HG03460 (cell line): ENCODE measurements around the gene LCT.

Experiments used
- ATAC-seq: cut with Tn5 transposase; IDR thresholded peaks from one replicate; pipeline ENCODE4 v1.9.1; 2021; ENCODE audit not compliant: unreplicated experiment

The LCT gene

DNA sequence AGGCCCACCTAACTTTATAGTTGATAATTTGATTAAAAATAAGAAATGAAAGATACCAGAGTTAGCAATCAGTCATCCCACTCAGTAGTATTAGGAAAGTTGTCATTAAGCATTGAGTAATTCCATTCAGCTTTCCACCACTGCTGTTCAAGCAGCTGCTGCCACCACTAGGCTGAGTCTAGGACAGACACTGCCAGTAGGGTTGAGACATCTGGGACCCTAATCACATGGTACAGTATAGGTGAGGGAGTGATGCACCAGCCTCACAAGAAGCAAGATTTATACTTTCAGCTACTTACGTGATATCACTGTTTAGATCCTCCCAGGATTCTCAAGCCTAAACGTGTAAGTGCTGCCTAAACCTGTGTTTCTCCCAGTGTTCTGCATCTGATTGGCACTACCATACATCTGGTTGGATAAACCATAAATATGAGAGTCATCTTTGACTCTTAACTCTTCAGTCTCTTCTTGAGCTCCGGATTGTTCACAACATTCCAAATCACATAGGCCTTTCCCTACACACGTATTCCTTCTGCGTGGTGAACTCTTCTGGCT is 92.1 kb downstream of the LCT start:
- no peak for ATAC-seq

DNA sequence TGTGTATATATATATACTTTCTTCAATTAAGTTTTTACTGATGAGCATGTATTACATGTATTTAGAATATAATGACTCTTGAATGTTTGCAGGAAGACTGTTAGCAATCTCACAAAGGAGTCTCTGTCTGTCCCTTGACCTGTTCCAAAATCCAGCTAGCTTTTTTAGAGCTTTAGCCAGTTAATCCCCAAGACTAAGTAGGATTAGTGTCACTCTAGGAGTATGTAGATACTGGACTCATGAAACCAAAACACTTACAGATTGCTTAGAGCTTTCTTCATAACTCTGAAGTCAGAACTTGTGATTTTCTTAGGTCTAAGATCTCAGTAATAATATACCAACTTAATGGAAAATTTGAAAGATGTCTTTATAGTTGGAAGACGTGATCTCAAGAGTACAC is 93.1 kb downstream of the LCT start:
- ATAC-seq: no peak

DNA sequence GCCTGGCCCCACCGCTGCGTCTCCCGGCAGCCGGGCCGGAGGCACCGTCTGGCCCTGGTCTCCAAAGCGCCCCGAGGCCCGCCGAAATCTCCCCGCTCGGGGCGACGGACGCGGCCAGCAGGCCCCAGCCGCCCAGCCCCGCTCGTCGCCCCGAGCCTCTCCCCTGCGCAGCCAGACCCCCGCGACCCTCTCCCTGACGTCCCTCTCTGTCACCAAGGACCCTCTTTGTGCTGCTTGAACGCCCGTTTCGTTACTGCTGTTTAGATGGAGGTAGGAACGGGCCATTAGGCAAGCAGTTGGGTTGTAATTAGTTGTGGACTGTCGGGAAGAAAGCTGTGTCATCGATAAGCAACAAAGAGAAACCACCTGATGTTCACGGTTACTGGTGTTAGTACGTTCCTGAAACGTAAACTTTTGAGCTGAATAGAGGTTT is 94.6 kb downstream of the LCT start:
- ATAC-seq: peak; percentile 13

DNA sequence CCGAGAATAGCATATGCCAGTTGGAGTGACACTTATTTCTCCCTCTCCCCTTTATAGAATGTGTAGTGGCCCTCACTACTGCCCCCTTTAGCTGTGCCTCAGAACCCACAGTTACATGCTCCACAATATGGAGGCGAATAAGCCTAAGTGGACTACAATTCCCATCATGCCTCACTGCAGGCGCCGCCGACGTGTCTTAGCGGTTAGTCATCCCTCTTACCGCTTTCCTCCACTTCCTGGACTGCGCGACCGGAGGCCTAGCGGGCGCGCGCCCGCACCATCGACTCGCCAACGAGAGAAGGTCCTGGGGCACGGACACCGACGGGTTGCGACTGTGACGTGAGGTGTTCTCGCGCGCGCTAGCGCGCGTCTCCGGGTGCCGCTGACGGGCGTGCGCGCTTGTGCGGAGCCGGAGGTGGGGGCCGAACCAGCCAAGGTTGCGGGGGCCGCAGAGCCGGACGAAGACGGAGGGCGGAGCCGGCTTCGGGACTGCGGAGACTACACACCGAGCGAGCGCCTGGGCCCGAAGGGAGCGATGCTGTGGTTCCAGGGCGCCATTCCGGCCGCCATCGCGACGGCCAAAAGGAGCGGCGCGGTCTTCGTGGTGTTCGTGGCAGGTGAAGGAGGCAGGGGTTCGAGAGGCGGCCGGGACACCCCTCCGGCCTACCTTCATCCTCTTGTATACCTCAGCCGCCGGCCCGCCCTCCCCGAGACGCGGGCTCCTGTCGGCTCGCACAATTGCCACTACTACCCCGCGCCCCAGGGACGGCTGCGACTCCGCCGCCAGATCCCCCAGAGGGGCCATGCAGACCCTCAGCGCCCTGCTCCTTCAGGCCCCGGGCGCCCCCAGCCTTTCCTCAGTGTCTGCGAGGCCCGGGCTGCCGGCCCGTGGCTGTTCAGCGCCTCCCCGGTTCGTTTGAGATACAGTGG is 95.3 kb downstream of the LCT start, which contains the start of gene UBXN4:
Gene UBXN4 (plus strand): TSS at position 461 of the 930 bp plus-strand sequence. CDS start 75 bp downstream, at position 536.
- ATAC-seq: peak; percentile 87

DNA sequence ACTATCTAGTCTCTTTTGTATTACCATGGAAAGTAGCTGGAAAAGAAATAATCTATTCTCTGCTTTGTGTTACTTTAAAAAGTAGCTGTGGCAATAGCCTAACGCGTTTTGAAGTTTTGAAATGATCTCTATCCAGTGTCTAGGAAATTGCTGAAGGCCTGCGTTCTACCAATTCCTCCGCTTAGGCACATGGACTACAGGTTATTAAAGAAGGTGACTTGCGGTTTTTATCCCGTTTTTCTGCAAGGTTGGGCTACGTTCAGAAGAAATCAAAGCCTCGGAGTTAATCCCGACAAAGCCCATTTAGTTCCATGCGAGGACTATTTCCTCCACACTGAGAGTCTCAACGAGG is 96.0 kb downstream of the LCT start:
- ATAC-seq: no peak

DNA sequence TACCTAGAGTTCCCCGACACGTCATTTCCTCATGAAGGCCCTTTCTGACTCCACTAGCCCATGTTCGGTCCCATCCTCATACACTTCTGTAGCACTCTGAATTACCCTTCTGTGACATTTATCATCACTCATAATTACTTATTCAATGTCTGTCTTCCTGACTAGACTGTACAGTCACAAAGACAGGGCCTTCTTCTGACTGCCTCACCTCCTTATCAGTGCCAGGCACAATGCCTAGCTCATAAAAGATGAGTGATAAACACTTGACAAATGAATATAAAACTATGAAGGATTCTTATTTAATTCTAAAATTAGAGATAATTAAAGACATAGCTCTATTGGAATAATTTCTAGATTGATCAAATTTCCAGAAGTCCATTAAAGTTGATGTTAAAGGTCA is 96.8 kb downstream of the LCT start:
- ATAC-seq: no peak
